GM18508 (cell line): ENCODE data around the gene ZMYND11.

ENCODE experiments used
- ATAC-seq: cut with Tn5 transposase; IDR thresholded peaks from one replicate; pipeline ENCODE4 v1.9.1; 2021; ENCODE audit warnings: moderate number of reproducible peaks; ENCODE audit not compliant: insufficient read depth, unreplicated experiment

The ZMYND11 gene

GRCh38 chr10:135132-135600, at the start of gene ZMYND11:
TSS of gene ZMYND11 (plus strand) at chr10:135455. CDS start at chr10:180013, 44,558 bp downstream.
- ATAC-seq: no peak

GRCh38 chr10:86031-86430, 49.2 kb upstream of the ZMYND11 start:
- ATAC-seq: no peak

DNA sequence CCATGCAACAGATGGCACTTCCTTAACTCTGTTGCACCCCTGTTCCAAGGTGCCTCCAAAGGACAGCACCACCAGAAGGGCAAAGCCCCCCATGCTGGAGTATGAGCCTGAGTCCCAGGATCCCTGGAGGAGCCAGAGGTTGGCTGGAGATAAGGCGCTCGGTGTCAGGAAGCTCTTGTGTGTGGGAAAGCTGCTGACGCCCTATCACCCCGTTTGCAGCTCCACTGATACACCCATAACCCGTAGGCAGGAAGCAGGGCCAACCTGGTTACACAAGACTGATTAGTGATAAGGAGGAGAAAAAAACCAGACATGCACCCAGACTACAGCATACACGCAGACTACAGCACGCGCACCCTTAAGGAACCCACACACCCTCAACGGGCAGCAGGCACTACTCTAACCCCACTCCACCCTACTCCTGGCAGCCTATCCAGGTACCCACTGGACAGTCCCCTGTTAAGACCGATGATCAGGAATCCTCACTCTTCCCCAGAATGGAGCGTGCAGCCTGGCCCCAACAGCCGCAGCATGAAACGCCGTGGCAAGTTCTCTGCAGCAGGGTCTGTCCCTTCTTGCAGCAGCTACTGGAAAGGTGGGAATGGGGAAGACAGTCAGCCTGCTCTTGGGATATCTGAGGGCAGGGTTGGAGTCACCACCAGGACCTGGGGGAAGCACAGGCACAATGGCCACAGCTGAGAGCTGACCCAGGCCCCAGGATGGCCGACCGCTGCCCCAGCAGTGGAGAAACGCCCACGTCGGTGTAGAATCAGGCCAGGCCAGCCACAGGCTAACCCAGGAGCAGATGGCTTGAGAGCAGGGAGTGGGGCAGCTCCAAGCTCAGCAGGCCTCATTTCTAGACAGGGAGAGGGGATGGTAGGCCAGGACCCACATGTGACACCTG, 47.8 kb upstream of the ZMYND11 start:
- ATAC-seq: no peak

- ATAC-seq: no peak
Observed at GRCh38 chr10:88253-88652, 47.0 kb upstream of the ZMYND11 start.

DNA sequence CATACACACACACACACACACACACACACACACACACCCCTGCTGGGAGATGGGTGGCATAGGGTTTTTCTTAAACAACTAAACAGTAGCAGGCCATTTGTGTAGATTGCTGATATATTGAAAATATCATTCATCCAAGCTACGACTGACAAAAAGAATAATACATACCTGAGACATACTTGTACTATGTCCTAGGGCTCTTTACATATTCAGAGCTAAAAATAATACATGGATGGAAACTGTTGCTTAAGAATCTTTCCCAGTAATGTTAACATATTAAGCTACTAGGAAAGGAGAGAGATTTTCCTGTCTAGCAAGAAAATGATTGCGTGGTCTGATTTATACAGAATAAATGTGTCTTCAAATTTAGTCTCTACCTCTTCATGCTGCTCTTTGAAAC, 46.0 kb upstream of the ZMYND11 start:
- no peak for ATAC-seq

DNA sequence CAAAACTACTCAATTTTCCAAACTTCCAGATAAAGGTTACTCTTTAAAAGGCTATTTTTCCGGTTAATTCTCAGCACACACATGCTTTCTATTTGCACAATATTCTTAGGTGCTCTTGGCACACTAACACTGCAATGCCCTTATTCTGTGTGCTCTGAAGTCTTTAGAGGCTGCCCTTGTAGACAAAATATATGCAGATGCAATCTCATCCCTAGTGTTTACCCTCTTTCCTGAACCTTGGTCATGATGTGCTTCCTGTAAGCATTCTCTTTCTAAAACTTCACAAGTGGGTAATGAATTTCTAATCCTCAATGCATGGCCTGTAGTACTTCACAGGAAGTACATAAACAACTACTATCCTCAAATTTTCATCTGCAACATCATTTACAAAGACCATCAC, 45.1 kb upstream of the ZMYND11 start:
- no peak for ATAC-seq

GRCh38 chr10:91313-91712, 43.9 kb upstream of the ZMYND11 start:
- ATAC-seq: no peak

GRCh38 chr10:92153-92552, 43.1 kb upstream of the ZMYND11 start:
- no peak for ATAC-seq

- ATAC-seq: no peak
Observed at GRCh38 chr10:92846-93245, 42.4 kb upstream of the ZMYND11 start.

DNA sequence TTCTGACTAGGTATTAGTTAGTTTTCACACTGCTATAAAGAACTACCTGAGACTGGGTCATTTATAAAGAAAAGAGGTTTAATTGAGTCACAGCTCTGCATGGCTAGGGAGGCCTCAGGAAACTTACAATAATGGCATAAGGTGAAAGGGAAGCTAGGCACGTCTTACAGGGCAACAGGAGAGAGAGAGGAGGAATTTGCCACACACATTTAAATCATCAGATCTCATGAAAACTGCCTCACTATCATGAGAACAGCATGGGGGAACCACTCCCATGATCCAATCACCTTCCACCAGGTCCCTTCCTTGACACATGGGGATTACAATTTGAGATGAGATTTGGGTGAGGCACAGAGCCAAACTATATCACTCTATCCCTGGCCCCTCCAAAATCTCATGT, 40.6 kb upstream of the ZMYND11 start:
- ATAC-seq: no peak

- no peak for ATAC-seq
Observed at GRCh38 chr10:95356-96115, 39.7 kb upstream of the ZMYND11 start.

DNA sequence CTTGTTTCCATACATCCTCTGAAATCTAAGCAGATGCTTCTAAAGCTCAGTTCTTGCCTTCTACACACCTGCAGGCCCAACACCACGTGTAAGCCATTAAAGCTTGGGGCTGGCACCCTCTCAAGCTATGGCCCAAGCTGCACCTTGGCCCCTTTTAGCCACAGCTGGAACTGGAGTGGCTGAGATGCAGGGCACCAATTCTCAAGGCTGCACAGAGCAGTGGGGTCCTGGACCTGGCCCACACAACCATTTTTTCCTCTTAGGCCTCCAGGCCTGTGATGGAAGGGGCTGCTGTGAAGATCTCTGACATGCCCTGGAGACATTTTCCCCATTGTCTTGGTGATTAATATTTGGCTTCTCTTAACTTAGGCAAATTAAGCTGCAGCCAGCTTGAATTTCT, 38.8 kb upstream of the ZMYND11 start:
- no peak for ATAC-seq

DNA sequence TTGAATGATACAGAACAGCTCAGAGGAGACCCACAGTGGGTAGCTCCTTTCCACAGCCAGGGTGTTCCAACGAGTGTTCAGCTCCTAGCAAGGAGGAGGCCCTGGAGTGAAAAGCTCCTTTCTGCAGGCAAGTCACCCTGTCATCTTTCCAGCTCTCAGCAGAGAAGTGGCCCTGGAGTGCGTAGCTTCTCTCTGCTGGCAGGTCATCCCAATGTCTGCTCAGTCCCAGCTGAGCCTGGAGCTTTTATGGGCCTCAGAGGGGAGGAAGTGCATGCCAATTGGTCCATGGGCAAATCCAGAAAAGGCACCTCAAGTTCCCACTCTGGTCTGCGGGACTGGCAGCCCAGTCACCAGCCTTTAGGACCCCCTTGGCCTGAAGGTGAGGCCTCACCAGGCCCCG, 30.8 kb upstream of the ZMYND11 start:
- no peak for ATAC-seq

- no peak for ATAC-seq
Observed at GRCh38 chr10:104862-105565, 30.2 kb upstream of the ZMYND11 start.

GRCh38 chr10:105806-106205, 29.4 kb upstream of the ZMYND11 start:
- no peak for ATAC-seq

GRCh38 chr10:106740-107139, 28.5 kb upstream of the ZMYND11 start:
- ATAC-seq: no peak

DNA sequence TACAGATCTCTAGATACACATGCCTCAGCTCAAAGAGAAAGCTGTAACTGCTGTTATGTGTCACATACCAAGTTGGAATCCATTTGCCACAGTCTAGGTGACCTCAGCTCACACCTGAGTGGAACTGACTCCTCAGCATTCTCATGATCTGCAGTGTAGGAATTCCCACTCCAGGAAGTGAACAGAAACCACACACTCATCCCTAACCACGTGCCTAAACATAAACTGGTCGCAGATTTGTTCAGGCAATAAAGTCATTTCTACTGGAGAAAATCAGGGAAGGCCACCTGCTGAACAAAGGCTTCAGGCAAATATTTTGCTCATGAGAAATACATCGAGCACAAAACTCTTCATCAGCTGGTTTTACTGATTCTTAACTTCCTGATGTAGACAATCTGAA, 23.0 kb upstream of the ZMYND11 start:
- no peak for ATAC-seq

- ATAC-seq: no peak
Observed at GRCh38 chr10:124874-125273, 10.4 kb upstream of the ZMYND11 start.

- ATAC-seq: peak; percentile 49
Observed at GRCh38 chr10:127612-128432, 7.4 kb upstream of the ZMYND11 start.

GRCh38 chr10:129810-130209, 5.4 kb upstream of the ZMYND11 start:
- ATAC-seq: no peak
